GM23338 (cell line): ENCODE data around the gene ZSCAN21.

Source experiments
- EZH2 ChIP-seq: fragments of 200-600 bp; sonication (generic); IDR thresholded peaks from one replicate; pipeline ENCODE4 v1.8.0; 2017; ENCODE audit warnings: antibody characterized with exemption, mild to moderate bottlenecking, low read depth; ENCODE audit not compliant: unreplicated experiment
- POLR2AphosphoS5 ChIP-seq: IDR thresholded peaks from 2 replicates; pipeline ENCODE4 v1.6.1; 2016; ENCODE audit warnings: antibody characterized with exemption, low read depth
- TF ChIP-seq, protein P1 (sequence below), 2 experiments: fragments of 200-600 bp in 1 of 2; sonication (generic) in 1 of 2; conservative IDR thresholded peaks; 2 replicates each; pipeline versions ENCODE4 v1.5.1 to v1.6.1; 2016 to 2017; ENCODE audit warnings: antibody characterized with exemption in 2 of 2, low read depth in 2 of 2, mild to moderate bottlenecking in 2 of 2, moderate library complexity in 1 of 2

DNA sequence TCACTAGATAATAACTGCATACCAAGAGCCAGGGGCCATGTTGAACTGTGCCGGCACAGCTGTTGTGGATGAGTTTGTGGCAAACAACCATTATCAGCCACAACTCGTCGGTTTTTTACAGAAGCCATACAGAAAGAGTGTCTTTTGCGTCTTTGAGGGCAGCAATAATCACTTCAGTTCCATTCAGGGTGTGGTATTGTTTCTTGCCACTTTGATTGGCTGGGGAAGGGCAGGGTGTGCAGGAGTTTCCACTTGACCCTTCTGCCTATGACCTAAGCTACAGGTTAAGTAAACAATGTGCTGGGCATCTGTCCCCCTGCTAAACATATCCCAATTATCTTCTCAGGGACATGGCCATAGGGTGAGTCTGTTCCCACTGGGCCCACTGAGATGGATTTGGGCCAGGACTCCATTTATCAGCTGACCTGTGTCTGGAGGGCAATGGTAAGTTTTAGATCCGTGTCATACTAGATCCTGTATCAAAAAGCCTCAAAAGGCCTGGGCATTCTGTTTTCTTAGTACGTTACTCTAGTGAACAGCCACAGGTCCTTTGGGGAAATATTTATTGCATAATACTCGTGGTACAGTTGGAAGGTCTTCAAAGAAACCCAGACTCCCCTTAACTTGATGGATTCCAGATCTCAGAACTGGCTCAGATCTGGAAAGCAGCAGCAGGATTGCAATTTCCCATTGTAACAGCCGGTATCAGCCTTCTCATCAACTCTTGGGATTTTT lies 16.0 kb downstream of the ZSCAN21 start:
- TF ChIP-seq EZH2 (no peak), POLR2AphosphoS5 (0 out of 2 replicates have a peak, but pooled peaks have one; percentile 31)
- TF ChIP-seq, protein P1, sequence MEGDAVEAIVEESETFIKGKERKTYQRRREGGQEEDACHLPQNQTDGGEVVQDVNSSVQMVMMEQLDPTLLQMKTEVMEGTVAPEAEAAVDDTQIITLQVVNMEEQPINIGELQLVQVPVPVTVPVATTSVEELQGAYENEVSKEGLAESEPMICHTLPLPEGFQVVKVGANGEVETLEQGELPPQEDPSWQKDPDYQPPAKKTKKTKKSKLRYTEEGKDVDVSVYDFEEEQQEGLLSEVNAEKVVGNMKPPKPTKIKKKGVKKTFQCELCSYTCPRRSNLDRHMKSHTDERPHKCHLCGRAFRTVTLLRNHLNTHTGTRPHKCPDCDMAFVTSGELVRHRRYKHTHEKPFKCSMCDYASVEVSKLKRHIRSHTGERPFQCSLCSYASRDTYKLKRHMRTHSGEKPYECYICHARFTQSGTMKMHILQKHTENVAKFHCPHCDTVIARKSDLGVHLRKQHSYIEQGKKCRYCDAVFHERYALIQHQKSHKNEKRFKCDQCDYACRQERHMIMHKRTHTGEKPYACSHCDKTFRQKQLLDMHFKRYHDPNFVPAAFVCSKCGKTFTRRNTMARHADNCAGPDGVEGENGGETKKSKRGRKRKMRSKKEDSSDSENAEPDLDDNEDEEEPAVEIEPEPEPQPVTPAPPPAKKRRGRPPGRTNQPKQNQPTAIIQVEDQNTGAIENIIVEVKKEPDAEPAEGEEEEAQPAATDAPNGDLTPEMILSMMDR (conservative IDR thresholded peaks at IDR 0.05; ENCODE audit: low read depth in 2 of 2), result no peak
